ENCODE results near the gene NPHP4. TPM values are rescaled to one million over a fixed set of nuclear protein-coding genes. Genes with fewer than 3 reads are reported as not detected.
"Not testable (repeated sequence)": the region's sequence is repeated elsewhere in the genome, so short reads cannot be mapped to it uniquely, and the experiment has no call there.

The NPHP4 gene
- total RNA-seq, 1 donor from 2014 or later = 3.7 TPM

GRCh38 chr1:5857011-5857410 is 135.2 kb downstream of the NPHP4 start:
- intact Hi-C loops (cut with micrococcal nuclease) = no loop called here

GRCh38 chr1:5856246-5856815 is 135.9 kb downstream of the NPHP4 start:
- Histone ChIP-seq H3K36me3 (peaks cover 8% of the 10 kb centered on the region), H3K27ac (replicated peaks) (no peak overlapping the region), H3K4me1 (no peaks in the 10 kb centered on the region), H3K27me3 (ENCODE audit: low read depth) (peaks cover 15% of the 10 kb centered on the region), H3K9me3 (replicated peaks) (no peaks in the 10 kb centered on the region), H3K4me3 (no peak overlapping the region)
- no peak for DNase-seq
- no peak for TF ChIP-seq CTCF (IDR thresholded peaks at IDR 0.05; ENCODE audit: borderline replicate concordance)
- intact Hi-C loops (cut with micrococcal nuclease) = no loop called here

More at GRCh38 chr1:5857011-5857410, 135.2 kb downstream of the NPHP4 start:
- no peaks in the 10 kb centered on the region for H3K9me3 ChIP-seq (replicated peaks)
- H3K36me3 ChIP-seq = peaks cover 15% of the 10 kb centered on the region
- H3K4me1 ChIP-seq = no peaks in the 10 kb centered on the region
- no peak for TF ChIP-seq CTCF (IDR thresholded peaks at IDR 0.05; ENCODE audit: borderline replicate concordance)
- no peak overlapping the region for H3K4me3 ChIP-seq
- H3K27ac ChIP-seq (replicated peaks) = no peak overlapping the region
- peaks cover 14% of the 10 kb centered on the region for H3K27me3 ChIP-seq (ENCODE audit: low read depth)
- DNase-seq = no peak

- no peak for DNase-seq
- no peaks in the 10 kb centered on the region for H3K4me1 ChIP-seq
- H3K36me3 ChIP-seq = peaks cover under 1% of the 10 kb centered on the region
- H3K4me3 ChIP-seq = no peak overlapping the region
- no peak overlapping the region for H3K27ac ChIP-seq (replicated peaks)
- intact Hi-C loops (cut with micrococcal nuclease) = no loop called here
- H3K9me3 ChIP-seq (replicated peaks) = no peaks in the 10 kb centered on the region
- no peak for TF ChIP-seq CTCF (IDR thresholded peaks at IDR 0.05; ENCODE audit: borderline replicate concordance)
- peaks cover 15% of the 10 kb centered on the region for H3K27me3 ChIP-seq (ENCODE audit: low read depth)
Observed at GRCh38 chr1:5855196-5855897, 136.9 kb downstream of the NPHP4 start.

- no peak for DNase-seq
- Histone ChIP-seq H3K4me1 (no peaks in the 10 kb centered on the region), H3K27ac (replicated peaks) (no peak overlapping the region), H3K36me3 (no peaks in the 10 kb centered on the region), H3K27me3 (ENCODE audit: low read depth) (peaks cover 15% of the 10 kb centered on the region), H3K9me3 (replicated peaks) (no peaks in the 10 kb centered on the region), H3K4me3 (no peak overlapping the region)
- intact Hi-C loops (cut with micrococcal nuclease) = no loop called here
- no peak for TF ChIP-seq CTCF (IDR thresholded peaks at IDR 0.05; ENCODE audit: borderline replicate concordance)
Observed at GRCh38 chr1:5854754-5855153, 137.5 kb downstream of the NPHP4 start.

- H3K36me3 ChIP-seq; intact Hi-C loops (cut with micrococcal nuclease); DNase-seq; H3K27ac ChIP-seq (replicated peaks); H3K4me1 ChIP-seq; H3K4me3 ChIP-seq; H3K9me3 ChIP-seq (replicated peaks): not testable (repeated sequence)
- peaks cover 15% of the 10 kb centered on the region for H3K27me3 ChIP-seq (ENCODE audit: low read depth)
Observed at GRCh38 chr1:5853858-5854257, 138.4 kb downstream of the NPHP4 start.

GRCh38 chr1:5850503-5850902 is 141.7 kb downstream of the NPHP4 start:
- intact Hi-C loops (cut with micrococcal nuclease) = no loop called here
- no peak overlapping the region for H3K4me3 ChIP-seq

More at GRCh38 chr1:5850503-5850902, 141.7 kb downstream of the NPHP4 start:
- Histone ChIP-seq H3K4me1 (no peaks in the 10 kb centered on the region), H3K9me3 (replicated peaks) (no peaks in the 10 kb centered on the region), H3K36me3 (no peaks in the 10 kb centered on the region), H3K27me3 (ENCODE audit: low read depth) (peaks cover 15% of the 10 kb centered on the region), H3K27ac (replicated peaks) (no peak overlapping the region)
- no peak for TF ChIP-seq CTCF (IDR thresholded peaks at IDR 0.05; ENCODE audit: borderline replicate concordance)
- no peak for DNase-seq

Data from left ventricle myocardium inferior (tissue), 1 donor.